IMR-90 (cell line): ENCODE measurements around the gene MECR. TPM values are rescaled to one million over a fixed set of nuclear protein-coding genes. Genes with fewer than 3 reads are reported as not detected.

Experiments used
- ATAC-seq: fragments of 200-7000 bp; cut with Tn5 transposase; 2 replicates; pipeline ENCODE4 v1.9.1; 2020; ENCODE audit warnings: low read depth, mild to moderate bottlenecking, moderate library complexity
- BruUV-seq: library from RNA; stranded (reverse); fragments of 400-500 nt; replicated peaks from 2 replicates; lab custom pipeline; 2021; lab: Mats Ljungman, UMichigan
- CTCF ChIA-PET: fragments of 300-600 bp; formaldehyde crosslinking; extraction: SDS; loops from one replicate; lab custom pipeline; 2021; ENCODE audit warnings: antibody characterized with exemption; lab: Yijun Ruan, JAX
- POLR2A ChIA-PET: fragments of 300-600 bp; sonication (Branson Sonifier 250); formaldehyde crosslinking; loops from one replicate; lab custom pipeline; 2022; ENCODE audit warnings: antibody characterized with exemption; ENCODE audit not compliant: unreplicated experiment; lab: Charles Lee
- DNase-seq: peaks from one replicate; pipeline ENCODE4 v3.0.0; 2013
- H2AFZ ChIP-seq: replicated peaks from 2 replicates; pipeline ENCODE3; 2013; ENCODE audit warnings: low read length, mild to moderate bottlenecking; ENCODE audit not compliant: poor library complexity
- H2AK5ac ChIP-seq: 2 replicates; pipeline ENCODE4 v1.6.1; 2013; ENCODE audit warnings: low read depth, low read length, inconsistent platforms
- H2AK9ac ChIP-seq: replicated peaks from 2 replicates; pipeline ENCODE3; 2013; ENCODE audit warnings: mild to moderate bottlenecking, low read depth, low read length, moderate library complexity; ENCODE audit not compliant: poor library complexity
- H2BK120ac ChIP-seq: 2 replicates; pipeline ENCODE4 v1.6.1; 2013; ENCODE audit warnings: low read depth, low read length, inconsistent platforms
- H2BK15ac ChIP-seq: 3 replicates; pipeline ENCODE4 v1.6.1; 2013; ENCODE audit warnings: low read depth, low read length, inconsistent platforms
- H2BK20ac ChIP-seq: 2 replicates; pipeline ENCODE4 v1.6.1; 2013; ENCODE audit warnings: low read depth, mild to moderate bottlenecking, inconsistent platforms, low read length, moderate library complexity
- H2BK5ac ChIP-seq: 2 replicates; pipeline ENCODE4 v1.6.1; 2013; ENCODE audit warnings: mild to moderate bottlenecking, low read depth, low read length, inconsistent platforms; ENCODE audit not compliant: poor library complexity, severe bottlenecking
- H3K14ac ChIP-seq: replicated peaks from 2 replicates; pipeline ENCODE4 v1.6.1; 2013; ENCODE audit warnings: low read depth, low read length, inconsistent platforms
- H3K18ac ChIP-seq: 2 replicates; pipeline ENCODE4 v1.6.1; 2013; ENCODE audit warnings: low read depth, low read length, control low read depth
- H3K23ac ChIP-seq: 2 replicates; pipeline ENCODE4 v1.6.1; 2013; ENCODE audit warnings: low read depth, low read length, inconsistent platforms
- H3K27ac ChIP-seq: 2 replicates; pipeline ENCODE4 v1.5.1; 2013; ENCODE audit warnings: mild to moderate bottlenecking, control low read depth, low read length; ENCODE audit not compliant: insufficient read depth
- H3K27me3 ChIP-seq: 2 replicates; pipeline ENCODE4 v1.6.1; 2013; ENCODE audit warnings: low read length; ENCODE audit not compliant: control insufficient read depth, insufficient read depth
- H3K36me3 ChIP-seq: 2 replicates; pipeline ENCODE4 v1.6.1; 2013; ENCODE audit warnings: low read length, mixed read lengths; ENCODE audit not compliant: control insufficient read depth, insufficient read depth
- H3K4ac ChIP-seq: 2 replicates; pipeline ENCODE4 v1.6.1; 2013; ENCODE audit warnings: low read depth, low read length, inconsistent platforms
- H3K4me1 ChIP-seq: 2 replicates; pipeline ENCODE4 v1.6.1; 2013; ENCODE audit warnings: low read length, mixed read lengths; ENCODE audit not compliant: control insufficient read depth, insufficient read depth
- H3K4me2 ChIP-seq: 2 replicates; pipeline ENCODE4 v1.6.1; 2013; ENCODE audit warnings: low read depth, mild to moderate bottlenecking, control low read depth, low read length, moderate library complexity
- H3K4me3 ChIP-seq: 2 replicates; pipeline ENCODE4 v1.5.1; 2013; ENCODE audit warnings: low read depth, mild to moderate bottlenecking, control low read depth, low read length, moderate library complexity; ENCODE audit not compliant: insufficient read depth
- H3K56ac ChIP-seq: 2 replicates; pipeline ENCODE4 v1.6.1; 2013; ENCODE audit warnings: low read length, inconsistent platforms; ENCODE audit not compliant: insufficient read depth; ENCODE audit errors: extremely low read depth
- H3K79me1 ChIP-seq, 2 experiments: 2 replicates each; pipeline ENCODE4 v1.6.1; 2013; ENCODE audit warnings: low read length in 2 of 2, inconsistent platforms in 1 of 2, low read depth in 1 of 2
- H3K9ac ChIP-seq: 2 replicates; pipeline ENCODE4 v1.6.1; 2013; ENCODE audit warnings: low read depth, low read length, control low read depth
- H3K9me1 ChIP-seq: 2 replicates; pipeline ENCODE4 v1.6.1; 2013; ENCODE audit warnings: low read length, inconsistent platforms; ENCODE audit not compliant: insufficient read depth
- H3K9me3 ChIP-seq: 2 replicates; pipeline ENCODE4 v1.6.1; 2013; ENCODE audit warnings: low read length; ENCODE audit not compliant: control insufficient read depth, insufficient read depth
- H4K20me1 ChIP-seq: 2 replicates; pipeline ENCODE4 v1.6.1; 2013; ENCODE audit warnings: low read length, inconsistent platforms; ENCODE audit not compliant: insufficient read depth
- H4K5ac ChIP-seq: 2 replicates; pipeline ENCODE4 v1.6.1; 2013; ENCODE audit warnings: mild to moderate bottlenecking, low read depth, low read length, control low read depth
- H4K8ac ChIP-seq, 2 experiments: 2 replicates each; pipeline ENCODE4 v1.6.1; 2013; ENCODE audit warnings: low read depth in 2 of 2, low read length in 2 of 2, control low read depth in 1 of 2, inconsistent platforms in 1 of 2
- H4K91ac ChIP-seq: 2 replicates; pipeline ENCODE4 v1.6.1; 2013; ENCODE audit warnings: low read depth, low read length, inconsistent platforms; ENCODE audit not compliant: insufficient read depth
- CHD1 ChIP-seq: IDR thresholded peaks from 2 replicates; pipeline ENCODE4 v1.6.1; 2012; ENCODE audit warnings: low read depth, low read length, improper control_type of control experiment
- CTCF ChIP-seq: conservative IDR thresholded peaks from 2 replicates; pipeline ENCODE4 v1.5.1; 2012; ENCODE audit warnings: mild to moderate bottlenecking, low read depth, low read length, improper control_type of control experiment
- ELK1 ChIP-seq: fragments of 150-350 bp; IDR thresholded peaks from 2 replicates; pipeline ENCODE4 v1.6.1; 2016; ENCODE audit warnings: low read depth, mild to moderate bottlenecking, low read length, moderate library complexity, borderline replicate concordance
- MAZ ChIP-seq: IDR thresholded peaks from 2 replicates; pipeline ENCODE4 v1.6.1; 2012; ENCODE audit warnings: low read depth, mild to moderate bottlenecking, low read length, improper control_type of control experiment, moderate library complexity, borderline replicate concordance
- NFE2L2 ChIP-seq: fragments of 150-350 bp; IDR thresholded peaks from 2 replicates; pipeline ENCODE4 v1.6.1; 2016; ENCODE audit warnings: low read depth, mild to moderate bottlenecking, low read length
- POLR2A ChIP-seq: IDR thresholded peaks from 2 replicates; pipeline ENCODE4 v1.6.1; 2012; ENCODE audit warnings: mild to moderate bottlenecking, low read depth, low read length
- SMC3 ChIP-seq: fragments of 150-350 bp; IDR thresholded peaks from 2 replicates; pipeline ENCODE4 v1.6.1; 2016; ENCODE audit warnings: low read depth, mild to moderate bottlenecking, antibody characterized with exemption, low read length, moderate library complexity
- USF2 ChIP-seq: fragments of 150-350 bp; IDR thresholded peaks from 2 replicates; pipeline ENCODE4 v1.6.1; 2017; ENCODE audit warnings: mild to moderate bottlenecking, antibody characterized with exemption, low read length, low read depth
- WGBS, 2 experiments: methylation state at CpG; one replicate each; pipeline versions ENCODE4 v1.1.5 to v1.1.7; 2013; ENCODE audit warnings: missing lambda C conversion rate in 2 of 2; ENCODE audit not compliant: insufficient read length in 1 of 2; ENCODE audit errors: extremely low coverage in 2 of 2; 5-methylcytosine and 5-hydroxymethylcytosine counted together
- dilution Hi-C: fragments of 300-500 bp; cut with HindIII; formaldehyde crosslinking; loops from one replicate; pipeline ENCODE4 v1.14.3; 2018; ENCODE audit warnings: low sequenced_read_pairs; ENCODE audit not compliant: unreplicated experiment
- in situ Hi-C: fragments of 300-500 bp; cut with MboI; formaldehyde crosslinking; loops from 3 replicates; pipeline ENCODE4 v1.14.3; 2019; ENCODE audit warnings: low sequenced_read_pairs, inconsistent platforms, mixed read lengths
- intact Hi-C: fragments of 100-400 bp; cut with micrococcal nuclease; formaldehyde crosslinking; loops from 2 replicates; pipeline ENCODE4 v1.10.0; 2022
- polyA plus RNA-seq, 3 experiments: library from polyadenylated mRNA; depleted of rRNA; stranded (reverse); fragments of >200 nt; gene quantifications; 2 replicates each; pipeline ENCODE4 v1.2.3, GENCODE V29; 2012; ENCODE audit warnings: low replicate concordance in 1 of 3
- total RNA-seq: library from RNA; depleted of rRNA; stranded (reverse); fragments of >200 nt; gene quantifications from 2 replicates; pipeline ENCODE4 v1.2.3, GENCODE V29; 2012

The MECR gene
- total and polyA plus RNA-seq, 2 of the 4 experiments (the other 2 are of a cell fraction) = 20.3 to 24.8 TPM

GRCh38 chr1:29213055-29213454 lies 17.7 kb downstream of the MECR start:
- H2AK9ac ChIP-seq = no peak overlapping the region
- H2BK5ac ChIP-seq = no peak overlapping the region
- no peak overlapping the region for H3K4me2 ChIP-seq
- H2BK15ac ChIP-seq = no peak overlapping the region
- H3K56ac ChIP-seq = no peak overlapping the region
- no peak overlapping the region for H4K8ac ChIP-seq
- no CpG with 5 or more reads among the region's 5 CpGs for WGBS, 2 experiments
- H2BK20ac ChIP-seq = no peak overlapping the region
- dilution Hi-C loops = no loop called here
- peaks cover 22% of the 10 kb centered on the region for H3K36me3 ChIP-seq
- H3K18ac ChIP-seq = no peak overlapping the region
- no peak overlapping the region for H3K4ac ChIP-seq
- no peak for ATAC-seq
- H2BK120ac ChIP-seq = no peak overlapping the region
- H4K91ac ChIP-seq = no peak overlapping the region
- H3K4me1 ChIP-seq = peaks cover 13% of the 10 kb centered on the region
- no peaks in the 10 kb centered on the region for H3K27me3 ChIP-seq
- TF ChIP-seq CTCF (no peak), CHD1 (no peak), NFE2L2 (no peak), POLR2A (no peak), USF2 (no peak), ELK1 (no peak), MAZ (no peak), SMC3 (no peak)
- peaks cover 4% of the 10 kb centered on the region; the same call in 1 of the 2 replicates for H4K20me1 ChIP-seq
- no peak for DNase-seq
- intact Hi-C loops = no loop called here
- H3K9me3 ChIP-seq = no peaks in the 10 kb centered on the region
- BruUV-seq = no TSS peak
- peaks cover 19% of the 10 kb centered on the region for H3K9me1 ChIP-seq
- H3K14ac ChIP-seq = no peak overlapping the region
- no peak overlapping the region for H2AFZ ChIP-seq
- no peak overlapping the region for H2AK5ac ChIP-seq
- ChIA-PET POLR2A (no interaction called here), CTCF (no interaction called here)
- no peak overlapping the region for H4K5ac ChIP-seq
- in situ Hi-C loops = no loop called here
- H3K9ac ChIP-seq = no peak overlapping the region
- H3K23ac ChIP-seq = no peak overlapping the region
- peaks cover 0 to 9% of the 10 kb centered on the region in 2 experiments; a peak in 1 of 4 replicates for H3K79me1 ChIP-seq
- H3K4me3 ChIP-seq = no peak overlapping the region
- H3K27ac ChIP-seq = no peak overlapping the region
